ENCODE measurements around the gene DUOX1.

The DUOX1 gene

DNA sequence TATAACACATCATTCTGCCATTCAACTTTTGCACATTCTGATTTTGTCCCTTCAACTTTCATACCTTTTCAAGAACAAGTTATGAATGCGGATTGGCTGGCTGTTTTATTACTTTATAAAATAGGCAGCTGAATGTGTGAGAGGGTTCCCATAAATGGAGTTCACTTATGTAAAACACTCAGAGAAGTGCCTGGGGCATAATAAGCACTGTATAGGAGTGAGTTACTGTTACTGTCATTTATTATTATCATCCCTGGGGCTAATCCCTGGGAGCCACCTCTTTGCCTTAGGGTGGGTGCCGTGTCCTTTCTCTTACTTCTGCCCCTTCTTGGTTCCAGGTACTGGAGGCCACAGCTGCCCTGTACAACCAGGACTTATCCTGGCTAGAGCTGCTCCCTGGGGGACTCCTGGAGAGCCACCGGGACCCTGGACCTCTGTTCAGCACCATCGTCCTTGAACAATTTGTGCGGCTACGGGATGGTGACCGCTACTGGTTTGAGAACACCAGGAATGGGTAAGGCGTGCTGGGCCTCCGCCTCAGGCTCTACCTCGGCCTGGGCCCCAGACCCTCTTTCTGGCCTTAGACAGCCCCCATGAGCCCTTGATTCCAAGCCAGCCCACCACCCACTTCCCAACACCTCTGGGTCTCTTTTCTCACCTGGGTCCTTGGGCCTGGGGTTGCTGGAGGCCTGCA, 10.9 kb downstream of the DUOX1 start:
- no peak overlapping the region for H3K4me3 ChIP-seq (ENCODE audit: insufficient read depth, low read length, poor library complexity, severe bottlenecking)

DNA sequence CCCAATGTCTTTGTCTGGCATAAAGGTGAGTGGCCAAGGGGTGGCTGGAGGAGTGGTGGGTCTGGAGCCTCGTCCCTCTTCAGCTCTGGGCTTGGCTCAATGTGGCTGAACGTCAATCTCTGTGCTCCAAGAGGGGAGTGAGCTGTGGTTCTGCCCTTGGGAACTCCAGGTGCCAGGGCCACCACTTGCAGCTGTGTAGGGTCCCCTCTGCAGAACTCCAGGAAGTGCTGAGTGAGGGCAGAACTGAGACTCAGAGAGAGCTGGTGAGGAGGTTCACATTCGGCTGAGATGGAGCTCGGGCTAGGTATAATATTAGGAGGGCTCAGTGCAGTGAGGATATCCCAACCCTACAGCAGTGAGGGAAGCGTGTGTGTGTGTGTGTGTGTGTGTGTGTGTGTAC, 11.6 kb downstream of the DUOX1 start:
- Histone ChIP-seq H4K20me1 (ENCODE audit: low read depth, low read length) (no peaks in the 10 kb centered on the region), H3K36me3 (ENCODE audit: low read length) (no peaks in the 10 kb centered on the region), H3K4me3 (ENCODE audit: insufficient read depth, low read length, poor library complexity, severe bottlenecking) (no peak overlapping the region), H3F3A (ENCODE audit: insufficient read depth) (no peaks in the 10 kb centered on the region), H3K27me3 (ENCODE audit: low read length) (no peaks in the 10 kb centered on the region), H2AFZ (ENCODE audit: low read depth, low read length, severe bottlenecking) (no peak overlapping the region), H3K4me2 (ENCODE audit: low read depth, low read length, poor library complexity, severe bottlenecking) (no peak overlapping the region), H3K9me3 (ENCODE audit: insufficient read depth, low read length) (no peaks in the 10 kb centered on the region), H3K27ac (ENCODE audit: low read depth, low read length) (no peak overlapping the region), H3K9ac (ENCODE audit: low read length) (no peak overlapping the region), H3K9me2 (replicated peaks; ENCODE audit: insufficient read depth, low read length) (no peaks in the 10 kb centered on the region), H3K79me2 (ENCODE audit: insufficient read depth, low read length) (no peaks in the 10 kb centered on the region)
- no peak for TF ChIP-seq EZH2phosphoT487 (conservative IDR thresholded peaks at IDR 0.05; ENCODE audit: low read length)
- TF ChIP-seq, protein P1, sequence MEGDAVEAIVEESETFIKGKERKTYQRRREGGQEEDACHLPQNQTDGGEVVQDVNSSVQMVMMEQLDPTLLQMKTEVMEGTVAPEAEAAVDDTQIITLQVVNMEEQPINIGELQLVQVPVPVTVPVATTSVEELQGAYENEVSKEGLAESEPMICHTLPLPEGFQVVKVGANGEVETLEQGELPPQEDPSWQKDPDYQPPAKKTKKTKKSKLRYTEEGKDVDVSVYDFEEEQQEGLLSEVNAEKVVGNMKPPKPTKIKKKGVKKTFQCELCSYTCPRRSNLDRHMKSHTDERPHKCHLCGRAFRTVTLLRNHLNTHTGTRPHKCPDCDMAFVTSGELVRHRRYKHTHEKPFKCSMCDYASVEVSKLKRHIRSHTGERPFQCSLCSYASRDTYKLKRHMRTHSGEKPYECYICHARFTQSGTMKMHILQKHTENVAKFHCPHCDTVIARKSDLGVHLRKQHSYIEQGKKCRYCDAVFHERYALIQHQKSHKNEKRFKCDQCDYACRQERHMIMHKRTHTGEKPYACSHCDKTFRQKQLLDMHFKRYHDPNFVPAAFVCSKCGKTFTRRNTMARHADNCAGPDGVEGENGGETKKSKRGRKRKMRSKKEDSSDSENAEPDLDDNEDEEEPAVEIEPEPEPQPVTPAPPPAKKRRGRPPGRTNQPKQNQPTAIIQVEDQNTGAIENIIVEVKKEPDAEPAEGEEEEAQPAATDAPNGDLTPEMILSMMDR (IDR thresholded peaks at IDR 0.05; ENCODE audit: insufficient read depth, low read length, poor library complexity, severe bottlenecking), result no peak

More for the DNA sequence above, 10.9 kb downstream of the DUOX1 start:
- Histone ChIP-seq H4K20me1 (ENCODE audit: low read depth, low read length) (no peaks in the 10 kb centered on the region), H3F3A (ENCODE audit: insufficient read depth) (no peaks in the 10 kb centered on the region), H3K9ac (ENCODE audit: low read length) (no peak overlapping the region), H3K9me2 (replicated peaks; ENCODE audit: insufficient read depth, low read length) (no peaks in the 10 kb centered on the region), H2AFZ (ENCODE audit: low read depth, low read length, severe bottlenecking) (no peak overlapping the region), H3K27me3 (ENCODE audit: low read length) (no peaks in the 10 kb centered on the region), H3K79me2 (ENCODE audit: insufficient read depth, low read length) (no peaks in the 10 kb centered on the region), H3K4me2 (ENCODE audit: low read depth, low read length, poor library complexity, severe bottlenecking) (no peak overlapping the region), H3K9me3 (ENCODE audit: insufficient read depth, low read length) (no peaks in the 10 kb centered on the region), H3K27ac (ENCODE audit: low read depth, low read length) (no peak overlapping the region), H3K36me3 (ENCODE audit: low read length) (no peaks in the 10 kb centered on the region)
- TF ChIP-seq, protein P1 (IDR thresholded peaks at IDR 0.05; ENCODE audit: insufficient read depth, low read length, poor library complexity, severe bottlenecking), result no peak
- no peak for TF ChIP-seq EZH2phosphoT487 (conservative IDR thresholded peaks at IDR 0.05; ENCODE audit: low read length)

DNA sequence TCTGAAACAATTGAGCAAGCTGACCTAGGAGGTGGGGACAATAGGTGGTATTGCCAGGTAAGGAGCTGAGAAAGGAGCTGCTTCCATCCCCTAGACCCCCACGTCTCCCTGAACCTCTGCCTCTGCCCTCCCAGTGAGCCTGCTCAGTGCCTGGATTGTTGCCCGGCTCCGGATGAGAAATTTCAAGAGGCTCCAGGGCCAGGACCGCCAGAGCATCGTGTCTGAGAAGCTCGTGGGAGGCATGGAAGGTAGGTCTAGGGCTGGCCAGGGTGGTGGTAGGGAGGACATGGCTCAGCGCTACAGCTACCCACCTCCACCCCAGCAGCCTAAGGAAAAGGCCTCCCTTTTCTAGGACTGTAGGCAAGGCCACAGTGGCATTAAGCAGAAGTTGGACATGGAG, 13.3 kb downstream of the DUOX1 start:
- H4K20me1 ChIP-seq (ENCODE audit: low read depth, low read length), result no peaks in the 10 kb centered on the region
- TF ChIP-seq EZH2phosphoT487 (conservative IDR thresholded peaks at IDR 0.05; ENCODE audit: low read length), result no peak
- TF ChIP-seq, protein P1 (IDR thresholded peaks at IDR 0.05; ENCODE audit: insufficient read depth, low read length, poor library complexity, severe bottlenecking), result no peak
- H2AFZ ChIP-seq (ENCODE audit: low read depth, low read length, severe bottlenecking), result no peak overlapping the region
- H3K27ac ChIP-seq (ENCODE audit: low read depth, low read length), result no peak overlapping the region
- no peaks in the 10 kb centered on the region for H3K79me2 ChIP-seq (ENCODE audit: insufficient read depth, low read length)
- no peaks in the 10 kb centered on the region for H3K36me3 ChIP-seq (ENCODE audit: low read length)
- H3K4me3 ChIP-seq (ENCODE audit: insufficient read depth, low read length, poor library complexity, severe bottlenecking), result no peak overlapping the region
- H3F3A ChIP-seq (ENCODE audit: insufficient read depth), result no peaks in the 10 kb centered on the region
- no peaks in the 10 kb centered on the region for H3K9me3 ChIP-seq (ENCODE audit: insufficient read depth, low read length)
- H3K9ac ChIP-seq (ENCODE audit: low read length), result no peak overlapping the region
- H3K4me2 ChIP-seq (ENCODE audit: low read depth, low read length, poor library complexity, severe bottlenecking), result no peak overlapping the region
- no peaks in the 10 kb centered on the region for H3K27me3 ChIP-seq (ENCODE audit: low read length)
- H3K9me2 ChIP-seq (replicated peaks; ENCODE audit: insufficient read depth, low read length), result no peaks in the 10 kb centered on the region

All from SU-DHL-6 (cell line).